A673 (cell line): ENCODE data around the gene ASTN2.

Source experiments
- CTCF ChIP-seq: fragments of 300-800, 200-600 bp; sonication (generic); conservative IDR thresholded peaks from 2 replicates; pipeline ENCODE4 v1.5.1; 2017; ENCODE audit warnings: low read depth, mild to moderate bottlenecking, antibody characterized with exemption, low read length, moderate library complexity, mixed read lengths
- EZH2 ChIP-seq: fragments of 200-600 bp; sonication (generic); IDR thresholded peaks from 2 replicates; pipeline ENCODE4 v1.6.1; 2017; ENCODE audit warnings: borderline replicate concordance, low read depth, mild to moderate bottlenecking, mixed read lengths, antibody characterized with exemption, low read length; ENCODE audit not compliant: poor library complexity, severe bottlenecking

GRCh38 chr9:117416856-117417255 lies 2.0 kb upstream of the ASTN2 start:
- TF ChIP-seq CTCF (no peak), EZH2 (no peak)
